NCI-H1048 (cell line): ENCODE measurements around the gene LACTB.

Experiments
- DNase-seq: peaks from one replicate; lab custom pipeline; 2025; lab: John Stamatoyannopoulos, UW

The LACTB gene

GRCh38 chr15:63121382-63122001 is at the start of gene LACTB:
Gene LACTB, plus strand, starts transcription at chr15:63121861. Its CDS starts 11 bp downstream, at chr15:63121872.
- peak; percentile 61 for DNase-seq

GRCh38 chr15:63072023-63072650 is 49.5 kb upstream of the LACTB start:
- no peak for DNase-seq

- no peak for DNase-seq
These were observed 48.8 kb upstream of the LACTB start for GRCh38 chr15:63072809-63073277.

- DNase-seq, result no peak
These were observed 48.0 kb upstream of the LACTB start for GRCh38 chr15:63073497-63074172.

- DNase-seq, result no peak
These were observed 46.4 kb upstream of the LACTB start for GRCh38 chr15:63075015-63075983.

- DNase-seq, result no peak
These were observed 45.5 kb upstream of the LACTB start for GRCh38 chr15:63075984-63076713.

- no peak for DNase-seq
These were observed 45.0 kb upstream of the LACTB start for GRCh38 chr15:63076714-63077046.

- peak; percentile 64 for DNase-seq
These were observed 43.7 kb upstream of the LACTB start for GRCh38 chr15:63077952-63078351.

- no peak for DNase-seq
These were observed 41.6 kb upstream of the LACTB start for GRCh38 chr15:63079947-63080626.

GRCh38 chr15:63080634-63081250 is 40.9 kb upstream of the LACTB start:
- no peak for DNase-seq

- no peak for DNase-seq
These were observed 39.3 kb upstream of the LACTB start for GRCh38 chr15:63082366-63082765.

GRCh38 chr15:63083044-63083443 is 38.6 kb upstream of the LACTB start:
- no peak for DNase-seq

GRCh38 chr15:63083541-63083940 is 38.1 kb upstream of the LACTB start:
- no peak for DNase-seq

- DNase-seq, result no peak
These were observed 36.9 kb upstream of the LACTB start for GRCh38 chr15:63084806-63085205.

GRCh38 chr15:63085289-63085688 is 36.4 kb upstream of the LACTB start:
- no peak for DNase-seq

GRCh38 chr15:63086271-63086670 is 35.4 kb upstream of the LACTB start:
- DNase-seq, result no peak

GRCh38 chr15:63086947-63087346 is 34.7 kb upstream of the LACTB start:
- no peak for DNase-seq

- DNase-seq, result no peak
These were observed 33.0 kb upstream of the LACTB start for GRCh38 chr15:63088533-63089245.

- no peak for DNase-seq
These were observed 32.2 kb upstream of the LACTB start for GRCh38 chr15:63089260-63090043.
